HFF-Myc (cell line): ENCODE measurements around the gene ETS2.
A peak's percentile ranks its signal among the peaks of the same experiment; 100 is the strongest.

Source experiments
- DNase-seq: peaks from one replicate; pipeline ENCODE4 v3.0.0-alpha.2; 2011; ENCODE audit warnings: low read depth; ENCODE audit errors: extremely low read depth
- H3K4me3 ChIP-seq: replicated peaks from 2 replicates; pipeline ENCODE4 v1.5.1; 2011; ENCODE audit warnings: low read depth, mild to moderate bottlenecking, control low read depth, low read length
- TF ChIP-seq, protein P1 (sequence below): IDR thresholded peaks from 2 replicates; pipeline ENCODE4 v1.5.1; 2012; ENCODE audit warnings: mild to moderate bottlenecking, low read depth, low read length, control low read depth; ENCODE audit errors: missing control alignments

ETS2 gene

DNA sequence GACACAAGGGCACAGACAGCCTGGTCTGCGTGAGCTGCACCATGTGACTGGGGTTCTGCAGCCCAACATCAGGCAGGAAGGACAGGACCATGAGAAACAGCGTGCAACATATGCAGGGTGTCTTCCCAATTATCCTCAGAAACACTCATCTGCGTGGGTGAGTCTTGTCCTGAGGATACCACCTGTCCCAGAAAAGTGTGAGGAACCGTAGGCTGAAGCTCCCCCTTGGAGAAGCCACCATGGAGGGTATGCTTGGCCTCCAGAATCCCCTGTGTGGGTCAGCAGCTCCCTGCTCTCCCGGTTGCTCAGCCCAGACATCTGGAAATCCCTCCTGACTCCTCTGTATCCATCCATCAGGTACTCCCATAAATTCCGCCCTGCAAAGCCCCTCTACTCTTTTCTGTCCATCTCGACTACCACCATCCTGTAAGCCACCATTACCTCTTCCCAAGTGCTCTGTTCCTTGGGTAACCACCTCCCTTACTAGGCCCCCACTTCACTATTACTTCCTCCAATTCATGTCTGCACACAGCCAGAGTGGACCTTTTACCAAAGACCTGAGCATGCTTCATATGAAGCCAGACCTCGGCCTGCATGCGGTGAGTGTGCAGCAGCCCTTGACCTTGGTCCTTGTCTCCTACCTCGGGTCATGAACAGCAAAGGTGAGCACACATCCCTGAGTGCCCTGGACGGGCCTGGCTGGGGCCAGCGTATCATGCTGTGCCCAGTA is 33.0 kb downstream of the ETS2 start:
- TF ChIP-seq, protein P1, sequence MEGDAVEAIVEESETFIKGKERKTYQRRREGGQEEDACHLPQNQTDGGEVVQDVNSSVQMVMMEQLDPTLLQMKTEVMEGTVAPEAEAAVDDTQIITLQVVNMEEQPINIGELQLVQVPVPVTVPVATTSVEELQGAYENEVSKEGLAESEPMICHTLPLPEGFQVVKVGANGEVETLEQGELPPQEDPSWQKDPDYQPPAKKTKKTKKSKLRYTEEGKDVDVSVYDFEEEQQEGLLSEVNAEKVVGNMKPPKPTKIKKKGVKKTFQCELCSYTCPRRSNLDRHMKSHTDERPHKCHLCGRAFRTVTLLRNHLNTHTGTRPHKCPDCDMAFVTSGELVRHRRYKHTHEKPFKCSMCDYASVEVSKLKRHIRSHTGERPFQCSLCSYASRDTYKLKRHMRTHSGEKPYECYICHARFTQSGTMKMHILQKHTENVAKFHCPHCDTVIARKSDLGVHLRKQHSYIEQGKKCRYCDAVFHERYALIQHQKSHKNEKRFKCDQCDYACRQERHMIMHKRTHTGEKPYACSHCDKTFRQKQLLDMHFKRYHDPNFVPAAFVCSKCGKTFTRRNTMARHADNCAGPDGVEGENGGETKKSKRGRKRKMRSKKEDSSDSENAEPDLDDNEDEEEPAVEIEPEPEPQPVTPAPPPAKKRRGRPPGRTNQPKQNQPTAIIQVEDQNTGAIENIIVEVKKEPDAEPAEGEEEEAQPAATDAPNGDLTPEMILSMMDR = no peak
- no peak overlapping the region for H3K4me3 ChIP-seq
- no peak for DNase-seq

DNA sequence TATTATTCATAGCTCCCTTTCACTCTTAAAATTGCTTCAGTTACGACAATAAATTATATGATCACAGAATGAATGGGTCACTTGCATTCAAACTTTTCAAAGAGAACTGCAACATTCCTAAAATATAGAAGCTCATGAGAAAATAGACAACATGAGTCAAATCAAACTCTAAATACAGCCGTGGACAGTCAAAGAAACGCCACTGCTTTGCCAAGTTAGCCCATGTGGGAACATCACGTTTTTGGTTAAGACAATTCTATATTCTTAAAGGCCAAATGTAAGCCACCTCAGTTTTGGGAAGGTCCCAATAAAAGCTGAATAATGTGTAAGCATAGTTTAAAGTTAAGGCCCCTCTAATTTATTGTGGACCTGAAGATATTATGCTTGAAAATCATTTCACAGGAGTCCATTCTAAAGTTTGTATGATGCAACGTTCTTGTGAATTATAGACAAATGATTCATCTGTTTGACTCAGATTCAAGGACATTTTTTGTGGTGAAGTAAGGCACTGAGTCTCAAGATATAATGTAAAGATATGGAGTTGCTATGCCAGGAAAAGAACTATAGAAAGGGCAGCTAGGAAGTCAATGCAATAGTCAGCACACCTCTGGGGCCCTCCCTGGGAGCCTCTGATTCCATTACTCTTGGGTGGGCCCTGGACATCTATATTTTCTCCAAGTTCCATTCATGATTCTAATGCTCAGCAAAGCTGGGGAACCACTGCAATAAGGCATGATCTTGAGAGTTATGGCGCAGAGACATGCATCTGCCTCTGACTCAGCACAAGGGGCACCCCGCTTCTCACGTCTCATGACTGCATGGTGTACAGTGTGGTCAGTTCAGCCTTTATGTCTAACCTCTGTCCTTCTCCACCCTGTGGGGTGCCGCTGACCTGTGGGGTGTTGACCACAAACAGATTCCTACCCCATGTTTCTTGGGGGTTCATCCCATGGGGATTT is 33.9 kb downstream of the ETS2 start:
- H3K4me3 ChIP-seq = no peak overlapping the region
- TF ChIP-seq, protein P1 = no peak
- DNase-seq = peak; percentile 36

DNA sequence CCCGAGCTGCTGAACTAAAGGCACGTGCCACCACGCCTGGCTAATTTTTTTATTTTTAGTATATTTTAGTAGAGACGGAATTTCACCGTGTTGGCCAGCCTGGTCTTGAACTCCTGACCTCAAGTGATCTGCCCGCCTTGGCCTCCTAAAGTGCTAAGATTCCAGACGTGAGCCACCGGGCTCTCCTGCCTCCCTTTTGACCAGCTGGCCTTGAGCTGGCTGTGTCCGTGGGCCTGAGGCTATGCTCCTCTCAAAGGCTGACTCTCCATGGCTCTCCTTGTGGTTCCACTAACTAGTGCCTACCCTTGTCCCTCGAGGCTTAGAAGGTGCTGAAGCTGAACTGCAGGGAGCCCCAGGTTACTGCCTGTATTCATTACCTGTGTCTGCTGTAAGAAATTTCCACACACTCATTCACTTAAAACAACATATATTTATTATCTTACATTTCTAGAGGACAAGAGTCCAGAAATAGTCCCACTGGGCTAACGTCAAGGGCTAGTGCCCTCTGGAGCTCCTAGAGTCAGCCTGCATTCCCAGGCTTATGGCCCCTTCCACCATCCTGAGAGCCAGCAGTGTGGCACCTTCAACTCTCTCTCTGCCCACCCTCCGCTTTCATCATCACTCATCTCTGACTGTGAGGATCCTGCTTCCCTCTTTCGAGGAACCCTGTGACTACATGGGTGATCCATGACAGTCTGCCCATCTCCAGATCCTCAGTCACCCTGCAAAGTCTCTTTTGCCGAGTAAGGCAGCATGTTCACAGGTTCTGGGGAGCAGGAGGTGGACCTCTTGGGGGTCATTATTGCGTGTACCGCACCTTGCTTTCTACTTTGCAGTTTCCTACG is 34.9 kb downstream of the ETS2 start:
- DNase-seq = no peak
- no peak overlapping the region for H3K4me3 ChIP-seq
- TF ChIP-seq, protein P1 = no peak

DNA sequence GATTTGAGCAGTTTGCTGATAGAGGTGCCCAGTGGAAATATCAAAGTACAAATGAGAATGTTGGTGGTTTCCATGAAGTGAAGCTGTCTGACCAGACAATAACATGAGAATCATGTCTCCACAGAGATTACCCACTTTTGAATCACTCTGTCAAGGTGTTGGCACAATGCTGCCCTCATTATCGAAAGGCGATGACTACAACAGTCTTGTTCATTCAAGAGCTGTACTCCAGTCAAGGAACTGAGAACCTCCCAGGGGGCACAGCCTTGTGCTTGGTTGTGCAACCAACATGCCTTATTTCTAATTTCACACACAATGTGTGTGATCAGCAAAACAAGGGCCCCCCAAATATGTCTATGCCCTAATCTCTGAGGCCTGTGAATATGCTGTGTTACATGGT is 35.7 kb downstream of the ETS2 start:
- no peak overlapping the region for H3K4me3 ChIP-seq
- DNase-seq = no peak
- TF ChIP-seq, protein P1 = no peak

DNA sequence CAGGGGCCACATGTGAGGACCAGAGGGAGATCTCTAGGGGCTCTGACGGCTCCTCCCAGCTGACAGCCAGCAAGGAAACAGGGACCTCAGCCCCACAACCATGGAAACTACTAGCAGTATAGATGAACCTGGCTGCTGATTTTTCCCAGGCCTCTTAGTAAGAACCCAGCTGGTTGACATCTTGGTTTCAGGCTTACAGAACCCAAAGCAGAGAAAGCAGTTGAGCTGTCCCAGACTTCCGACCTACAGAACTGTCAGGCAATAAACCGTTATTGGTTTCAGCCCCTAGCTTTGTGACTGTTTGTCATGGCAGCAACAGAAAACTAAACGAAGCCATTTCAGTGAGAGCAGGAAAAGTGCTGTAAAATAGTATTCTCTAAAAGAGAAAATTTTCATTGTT is 36.4 kb downstream of the ETS2 start:
- TF ChIP-seq, protein P1 = no peak
- no peak overlapping the region for H3K4me3 ChIP-seq
- no peak for DNase-seq

DNA sequence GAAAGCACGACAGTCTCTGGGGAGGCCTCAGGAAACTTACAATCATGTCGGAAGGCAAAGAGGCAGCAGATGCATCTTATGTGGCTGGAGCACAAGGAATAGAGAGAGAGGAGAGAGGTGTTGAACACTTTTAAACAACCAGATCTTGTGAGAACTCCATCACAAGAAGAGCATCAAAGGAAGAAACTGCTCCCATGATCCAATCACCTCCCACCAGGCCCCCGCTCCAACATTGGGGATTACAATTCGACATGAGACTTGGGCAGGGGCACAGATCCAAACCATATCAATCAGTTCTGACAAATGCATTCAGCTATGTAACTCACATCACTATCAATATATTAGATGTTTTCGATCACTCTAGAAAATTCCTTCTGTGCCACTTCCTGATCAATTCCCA is 37.6 kb downstream of the ETS2 start:
- H3K4me3 ChIP-seq = no peak overlapping the region
- no peak for DNase-seq
- TF ChIP-seq, protein P1 = no peak
